Neural cell (in vitro differentiated cells): ENCODE results near the gene DUSP22. TPM values are rescaled to one million over a fixed set of nuclear protein-coding genes. Genes with fewer than 3 reads are reported as not detected.

Experiments
- H2AFZ ChIP-seq: fragments of 200-600, 300-800 bp; sonication (generic), shearing (Covaris generic); 2 replicates; pipeline ENCODE4 v1.6.0; 2014; ENCODE audit warnings: low read depth, mild to moderate bottlenecking, antibody characterized with exemption, low read length, moderate library complexity
- H3F3A ChIP-seq: fragments of 200-600 bp; shearing (Covaris generic); 2 replicates; pipeline ENCODE4 v1.6.1; 2016; ENCODE audit warnings: mild to moderate bottlenecking, moderate library complexity, mixed read lengths, antibody characterized with exemption, low read length; ENCODE audit not compliant: insufficient read depth, poor library complexity, severe bottlenecking
- H3K27ac ChIP-seq: fragments of 200-600, 300-800 bp; sonication (generic), shearing (Covaris generic); 2 replicates; pipeline ENCODE4 v1.5.1; 2014; ENCODE audit warnings: mild to moderate bottlenecking, low read length, moderate library complexity
- H3K27me3 ChIP-seq: fragments of 300-800, 200-600 bp; sonication (generic), shearing (Covaris generic); 2 replicates; pipeline ENCODE4 v1.6.0; 2014; ENCODE audit warnings: mild to moderate bottlenecking, low read depth, low read length, moderate library complexity; ENCODE audit not compliant: insufficient read depth
- H3K36me3 ChIP-seq: fragments of 300-800, 200-600 bp; sonication (generic), shearing (Covaris generic); 2 replicates; pipeline ENCODE4 v1.5.1; 2014; ENCODE audit warnings: mild to moderate bottlenecking, antibody characterized with exemption, low read length, moderate library complexity; ENCODE audit not compliant: insufficient read depth
- H3K4me2 ChIP-seq: fragments of 300-800, 200-600 bp; sonication (generic), shearing (Covaris generic); 2 replicates; pipeline ENCODE4 v1.6.0; 2014; ENCODE audit warnings: mild to moderate bottlenecking, low read length
- H3K4me3 ChIP-seq: fragments of 300-800, 200-600 bp; sonication (generic), shearing (Covaris generic); 2 replicates; pipeline ENCODE4 v1.5.1; 2014; ENCODE audit warnings: mild to moderate bottlenecking, low read length, moderate library complexity
- H3K79me2 ChIP-seq: fragments of 200-600 bp; shearing (Covaris generic); replicated peaks from 2 replicates; pipeline ENCODE4 v1.6.0; 2014; ENCODE audit warnings: mild to moderate bottlenecking, low read length, moderate library complexity; ENCODE audit not compliant: insufficient read depth
- H3K9ac ChIP-seq: fragments of 300-800, 200-600 bp; sonication (generic), shearing (Covaris generic); 2 replicates; pipeline ENCODE4 v1.6.1; 2016; ENCODE audit warnings: mild to moderate bottlenecking, low read length, mixed read lengths
- H3K9me2 ChIP-seq: fragments of 200-600 bp; shearing (Covaris generic); 2 replicates; pipeline ENCODE4 v1.6.1; 2016; ENCODE audit warnings: mild to moderate bottlenecking, low read length, mixed read lengths; ENCODE audit not compliant: insufficient read depth
- H3K9me3 ChIP-seq: fragments of 200-600, 300-800 bp; sonication (generic), shearing (Covaris generic); 2 replicates; pipeline ENCODE4 v1.6.1; 2016; ENCODE audit warnings: mild to moderate bottlenecking, mixed run types, low read length, moderate library complexity, mixed read lengths
- H4K20me1 ChIP-seq: fragments of 200-600 bp; shearing (Covaris generic); 2 replicates; pipeline ENCODE4 v1.6.1; 2016; ENCODE audit warnings: mild to moderate bottlenecking, mixed run types; ENCODE audit not compliant: insufficient read depth
- EP300 ChIP-seq: fragments of 450-650 bp; conservative IDR thresholded peaks from 2 replicates; pipeline ENCODE4 v1.6.1; 2014; ENCODE audit warnings: antibody characterized with exemption, mild to moderate bottlenecking, moderate library complexity; ENCODE audit not compliant: poor library complexity, severe bottlenecking
- EZH2 ChIP-seq: fragments of 200-600, 300-800 bp; shearing (Covaris generic), sonication (generic); IDR thresholded peaks from 2 replicates; pipeline ENCODE4 v1.6.1; 2014; ENCODE audit warnings: antibody characterized with exemption, low read length, borderline replicate concordance, mild to moderate bottlenecking; ENCODE audit not compliant: insufficient read depth, poor library complexity, severe bottlenecking
- MXI1 ChIP-seq: fragments of 450-650 bp; conservative IDR thresholded peaks from 2 replicates; pipeline ENCODE4 v1.6.1; 2014; ENCODE audit warnings: antibody characterized with exemption, mild to moderate bottlenecking; ENCODE audit not compliant: poor library complexity, severe bottlenecking
- POLR2AphosphoS5 ChIP-seq: IDR thresholded peaks from 2 replicates; pipeline ENCODE4 v1.6.1; 2012
- RAD21 ChIP-seq: fragments of 450-650 bp; conservative IDR thresholded peaks from 2 replicates; pipeline ENCODE4 v1.6.1; 2014; ENCODE audit warnings: antibody characterized with exemption, mild to moderate bottlenecking, moderate library complexity
- REST ChIP-seq: IDR thresholded peaks from 2 replicates; pipeline ENCODE4 v1.6.1; 2012; ENCODE audit warnings: borderline replicate concordance
- SMC3 ChIP-seq: fragments of 450-650 bp; conservative IDR thresholded peaks from 2 replicates; pipeline ENCODE4 v1.6.1; 2014; ENCODE audit warnings: antibody characterized with exemption, mild to moderate bottlenecking, moderate library complexity; ENCODE audit not compliant: poor library complexity
- TAF1 ChIP-seq: IDR thresholded peaks from 2 replicates; pipeline ENCODE4 v1.6.1; 2012; ENCODE audit warnings: low read depth
- polyA plus RNA-seq: library from polyadenylated mRNA; depleted of rRNA; stranded (reverse); fragments of >200 nt; gene quantifications from 2 replicates; pipeline ENCODE4 v1.2.3, GENCODE V29; 2014
- TF ChIP-seq, protein P1 (sequence below): fragments of 450-650 bp; IDR thresholded peaks from 2 replicates; pipeline ENCODE4 v1.5.1; 2014; ENCODE audit warnings: antibody characterized with exemption, mild to moderate bottlenecking, moderate library complexity; ENCODE audit not compliant: poor library complexity, severe bottlenecking

Gene DUSP22
- polyA plus RNA-seq, 1 donor from 2014 or later = 24.9 TPM

GRCh38 chr6:352896-353470, 60.7 kb downstream of the DUSP22 start:
- H3K27ac ChIP-seq = no peak overlapping the region
- H3K79me2 ChIP-seq = no peaks in the 10 kb centered on the region
- H4K20me1 ChIP-seq = no peaks in the 10 kb centered on the region
- H2AFZ ChIP-seq = no peak overlapping the region
- TF ChIP-seq RAD21 (no peak), SMC3 (no peak), TAF1 (no peak), MXI1 (no peak), POLR2AphosphoS5 (no peak), EZH2 (no peak), REST (no peak), EP300 (no peak)
- TF ChIP-seq, protein P1, sequence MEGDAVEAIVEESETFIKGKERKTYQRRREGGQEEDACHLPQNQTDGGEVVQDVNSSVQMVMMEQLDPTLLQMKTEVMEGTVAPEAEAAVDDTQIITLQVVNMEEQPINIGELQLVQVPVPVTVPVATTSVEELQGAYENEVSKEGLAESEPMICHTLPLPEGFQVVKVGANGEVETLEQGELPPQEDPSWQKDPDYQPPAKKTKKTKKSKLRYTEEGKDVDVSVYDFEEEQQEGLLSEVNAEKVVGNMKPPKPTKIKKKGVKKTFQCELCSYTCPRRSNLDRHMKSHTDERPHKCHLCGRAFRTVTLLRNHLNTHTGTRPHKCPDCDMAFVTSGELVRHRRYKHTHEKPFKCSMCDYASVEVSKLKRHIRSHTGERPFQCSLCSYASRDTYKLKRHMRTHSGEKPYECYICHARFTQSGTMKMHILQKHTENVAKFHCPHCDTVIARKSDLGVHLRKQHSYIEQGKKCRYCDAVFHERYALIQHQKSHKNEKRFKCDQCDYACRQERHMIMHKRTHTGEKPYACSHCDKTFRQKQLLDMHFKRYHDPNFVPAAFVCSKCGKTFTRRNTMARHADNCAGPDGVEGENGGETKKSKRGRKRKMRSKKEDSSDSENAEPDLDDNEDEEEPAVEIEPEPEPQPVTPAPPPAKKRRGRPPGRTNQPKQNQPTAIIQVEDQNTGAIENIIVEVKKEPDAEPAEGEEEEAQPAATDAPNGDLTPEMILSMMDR = no peak
- H3K27me3 ChIP-seq = no peaks in the 10 kb centered on the region
- no peak overlapping the region for H3K9ac ChIP-seq
- no peaks in the 10 kb centered on the region for H3F3A ChIP-seq
- H3K36me3 ChIP-seq = no peaks in the 10 kb centered on the region
- no peaks in the 10 kb centered on the region for H3K9me2 ChIP-seq
- H3K4me3 ChIP-seq = no peak overlapping the region
- no peak overlapping the region for H3K4me2 ChIP-seq
- H3K9me3 ChIP-seq = no peaks in the 10 kb centered on the region

GRCh38 chr6:353642-354614, 61.6 kb downstream of the DUSP22 start:
- no peaks in the 10 kb centered on the region for H3K9me2 ChIP-seq
- no peak overlapping the region for H3K9ac ChIP-seq
- no peak for TF ChIP-seq MXI1
- no peak for TF ChIP-seq EZH2
- TF ChIP-seq SMC3 = no peak
- TF ChIP-seq POLR2AphosphoS5 = no peak
- no peak for TF ChIP-seq EP300
- TF ChIP-seq, protein P1 = no peak
- no peak for TF ChIP-seq TAF1
- no peak for TF ChIP-seq RAD21
- no peak for TF ChIP-seq REST
- no peaks in the 10 kb centered on the region for H3K27me3 ChIP-seq
- no peaks in the 10 kb centered on the region for H4K20me1 ChIP-seq
- no peaks in the 10 kb centered on the region for H3K9me3 ChIP-seq
- no peaks in the 10 kb centered on the region for H3F3A ChIP-seq
- H3K36me3 ChIP-seq = no peaks in the 10 kb centered on the region
- no peak overlapping the region for H2AFZ ChIP-seq
- H3K4me2 ChIP-seq = no peak overlapping the region
- no peak overlapping the region for H3K4me3 ChIP-seq
- no peak overlapping the region for H3K27ac ChIP-seq
- no peaks in the 10 kb centered on the region for H3K79me2 ChIP-seq
